Ishikawa (cell line): ENCODE measurements around the gene COX10.

Source experiments
- CEBPB ChIP-seq: IDR thresholded peaks from 2 replicates; pipeline ENCODE4 v1.6.1; 2012
- CREB1 ChIP-seq: IDR thresholded peaks from 2 replicates; pipeline ENCODE4 v1.6.1; 2012; ENCODE audit warnings: low read depth
- EGR1 ChIP-seq: IDR thresholded peaks from 2 replicates; pipeline ENCODE4 v1.6.1; 2012
- EP300 ChIP-seq: IDR thresholded peaks from 2 replicates; pipeline ENCODE4 v1.6.1; 2012; ENCODE audit warnings: borderline replicate concordance
- FOXM1 ChIP-seq: IDR thresholded peaks from 2 replicates; pipeline ENCODE4 v1.6.1; 2012; ENCODE audit warnings: low read depth, borderline replicate concordance
- MAX ChIP-seq: IDR thresholded peaks from 2 replicates; pipeline ENCODE4 v1.6.1; 2012
- NFIC ChIP-seq: IDR thresholded peaks from 2 replicates; pipeline ENCODE4 v1.6.1; 2012
- RAD21 ChIP-seq: IDR thresholded peaks from 2 replicates; pipeline ENCODE4 v1.6.1; 2012; ENCODE audit warnings: low read depth
- REST ChIP-seq: IDR thresholded peaks from 2 replicates; pipeline ENCODE4 v1.6.1; 2012; ENCODE audit warnings: low read depth, mild to moderate bottlenecking
- TAF1 ChIP-seq: IDR thresholded peaks from 2 replicates; pipeline ENCODE4 v1.6.1; 2012; ENCODE audit warnings: low read depth, mild to moderate bottlenecking
- TCF12 ChIP-seq: IDR thresholded peaks from 2 replicates; pipeline ENCODE4 v1.6.1; 2012; ENCODE audit warnings: low read depth
- TEAD4 ChIP-seq: IDR thresholded peaks from 2 replicates; pipeline ENCODE4 v1.6.1; 2012
- YY1 ChIP-seq: IDR thresholded peaks from 2 replicates; pipeline ENCODE4 v1.6.1; 2012; ENCODE audit warnings: low read depth
- ZBTB7A ChIP-seq: IDR thresholded peaks from 2 replicates; pipeline ENCODE4 v1.6.1; 2012; ENCODE audit warnings: low read depth
- TF ChIP-seq, protein P1 (sequence below): IDR thresholded peaks from 2 replicates; pipeline ENCODE4 v1.6.1; 2012

The COX10 gene

GRCh38 chr17:14061666-14062560 is 7.4 kb upstream of the COX10 start:
- no peak for TF ChIP-seq TAF1
- TF ChIP-seq TEAD4 = 0 out of 2 replicates have a peak, but pooled peaks have one; percentile 19

GRCh38 chr17:14067347-14067746 is 2.0 kb upstream of the COX10 start:
- TF ChIP-seq TAF1 (no peak), REST (no peak)

GRCh38 chr17:14068542-14069250 is 608 bp upstream of the COX10 start:
- no peak for TF ChIP-seq TAF1
- no peak for TF ChIP-seq TCF12
- no peak for TF ChIP-seq REST
- no peak for TF ChIP-seq CREB1
- no peak for TF ChIP-seq TEAD4
- TF ChIP-seq EGR1 = no peak
- TF ChIP-seq NFIC = no peak
- TF ChIP-seq ZBTB7A = no peak
- TF ChIP-seq FOXM1 = no peak
- no peak for TF ChIP-seq RAD21
- no peak for TF ChIP-seq CEBPB
- TF ChIP-seq, protein P1, sequence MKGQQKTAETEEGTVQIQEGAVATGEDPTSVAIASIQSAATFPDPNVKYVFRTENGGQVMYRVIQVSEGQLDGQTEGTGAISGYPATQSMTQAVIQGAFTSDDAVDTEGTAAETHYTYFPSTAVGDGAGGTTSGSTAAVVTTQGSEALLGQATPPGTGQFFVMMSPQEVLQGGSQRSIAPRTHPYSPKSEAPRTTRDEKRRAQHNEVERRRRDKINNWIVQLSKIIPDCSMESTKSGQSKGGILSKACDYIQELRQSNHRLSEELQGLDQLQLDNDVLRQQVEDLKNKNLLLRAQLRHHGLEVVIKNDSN = no peak
- no peak for TF ChIP-seq MAX

GRCh38 chr17:14070344-14070984 is 1.2 kb downstream of the COX10 start:
- TF ChIP-seq REST (no peak), ZBTB7A (no peak), EGR1 (no peak), TCF12 (no peak), NFIC (no peak)

DNA sequence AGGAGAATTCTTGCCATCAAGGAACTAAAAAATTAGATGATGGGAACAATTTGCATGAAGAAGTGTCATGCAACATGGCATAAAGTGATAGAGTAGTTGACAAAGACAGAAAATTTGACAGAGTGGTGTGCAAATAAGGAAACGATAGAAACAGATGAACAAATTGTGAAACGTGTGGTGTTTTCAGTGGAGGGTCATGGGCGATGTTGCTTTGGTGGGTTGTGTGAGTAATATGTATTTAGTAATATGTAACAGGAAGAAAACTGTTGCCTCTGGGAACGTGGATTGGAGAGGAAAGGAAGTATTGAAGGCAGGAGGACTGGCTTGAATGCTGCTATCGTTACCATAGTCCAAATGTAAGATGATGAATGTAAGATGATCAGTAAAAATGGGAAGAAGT is 3.6 kb downstream of the COX10 start:
- TF ChIP-seq CEBPB (no peak), EGR1 (no peak), NFIC (no peak), TCF12 (no peak), YY1 (no peak), ZBTB7A (no peak), FOXM1 (no peak), RAD21 (no peak), CREB1 (no peak), EP300 (no peak), REST (no peak), TAF1 (no peak), MAX (no peak)
